NOMO-1 treated with DMSO at 0.1 percent for 48 hours (cell line): ENCODE data around the gene PAXX.

ENCODE experiments used
- DNase-seq: peaks from one replicate; lab custom pipeline; 2025; ENCODE audit not compliant: unreplicated experiment; lab: John Stamatoyannopoulos, UW

PAXX gene, protein sequence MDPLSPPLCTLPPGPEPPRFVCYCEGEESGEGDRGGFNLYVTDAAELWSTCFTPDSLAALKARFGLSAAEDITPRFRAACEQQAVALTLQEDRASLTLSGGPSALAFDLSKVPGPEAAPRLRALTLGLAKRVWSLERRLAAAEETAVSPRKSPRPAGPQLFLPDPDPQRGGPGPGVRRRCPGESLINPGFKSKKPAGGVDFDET

DNA sequence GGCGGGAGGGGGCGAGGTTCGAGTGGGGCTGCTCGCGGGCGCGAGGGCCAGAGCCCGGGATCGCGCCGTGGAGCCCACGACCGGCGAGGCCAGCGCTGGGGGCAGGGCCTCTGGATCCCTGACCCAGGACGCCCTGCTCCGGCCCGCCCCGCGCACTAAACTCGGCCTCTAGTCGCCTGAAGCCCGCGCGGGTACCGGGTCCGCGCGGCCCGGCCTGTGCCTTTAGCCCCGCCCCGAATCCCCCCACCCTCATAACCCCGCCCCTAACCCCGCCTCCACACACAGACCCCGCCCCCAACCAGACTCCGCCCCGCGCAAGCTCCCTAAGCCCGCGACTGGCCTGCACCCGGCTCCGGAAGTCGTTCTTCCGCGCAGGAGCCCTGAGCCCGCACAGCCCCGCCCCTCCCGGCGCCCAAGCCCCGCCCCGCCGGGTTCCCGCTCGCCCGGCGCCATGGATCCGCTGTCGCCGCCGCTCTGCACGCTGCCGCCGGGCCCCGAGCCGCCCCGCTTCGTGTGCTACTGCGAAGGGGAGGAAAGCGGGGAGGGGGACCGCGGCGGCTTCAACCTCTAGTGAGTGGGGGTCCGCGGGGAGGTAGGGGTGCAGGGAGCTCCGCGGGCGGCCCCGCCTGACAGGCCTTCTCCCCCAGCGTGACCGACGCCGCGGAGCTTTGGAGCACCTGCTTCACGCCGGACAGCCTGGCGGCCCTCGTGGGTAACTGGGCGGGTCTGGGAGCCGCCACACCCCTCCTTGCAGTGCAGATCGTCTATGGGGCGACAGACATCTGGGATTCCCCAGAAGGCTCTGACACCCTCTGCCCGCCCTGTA lies at the start of gene PAXX:
TSS of gene PAXX (plus strand) at position 430 of the 826 bp plus-strand sequence. CDS start at position 452, 22 bp downstream.
- peak; percentile 94 for DNase-seq

DNA sequence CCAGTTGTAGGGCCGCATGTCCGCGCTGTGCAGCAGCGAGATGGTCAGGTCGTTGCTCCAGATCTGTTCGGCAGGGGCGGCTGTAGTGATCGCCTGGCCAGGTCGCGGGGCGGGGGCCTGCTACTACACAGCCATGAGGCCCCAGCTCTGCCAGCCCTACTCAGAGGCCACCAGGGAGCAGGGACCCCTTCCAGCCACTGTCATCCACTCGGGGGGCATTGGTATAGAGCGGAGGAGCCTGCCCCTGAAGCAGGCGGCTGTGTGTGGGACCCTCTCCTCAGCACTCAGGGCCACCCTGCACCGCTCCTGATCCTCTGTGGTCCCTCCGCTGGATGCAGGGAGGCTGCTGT lies 49.4 kb upstream of the PAXX start:
- no peak for DNase-seq

DNA sequence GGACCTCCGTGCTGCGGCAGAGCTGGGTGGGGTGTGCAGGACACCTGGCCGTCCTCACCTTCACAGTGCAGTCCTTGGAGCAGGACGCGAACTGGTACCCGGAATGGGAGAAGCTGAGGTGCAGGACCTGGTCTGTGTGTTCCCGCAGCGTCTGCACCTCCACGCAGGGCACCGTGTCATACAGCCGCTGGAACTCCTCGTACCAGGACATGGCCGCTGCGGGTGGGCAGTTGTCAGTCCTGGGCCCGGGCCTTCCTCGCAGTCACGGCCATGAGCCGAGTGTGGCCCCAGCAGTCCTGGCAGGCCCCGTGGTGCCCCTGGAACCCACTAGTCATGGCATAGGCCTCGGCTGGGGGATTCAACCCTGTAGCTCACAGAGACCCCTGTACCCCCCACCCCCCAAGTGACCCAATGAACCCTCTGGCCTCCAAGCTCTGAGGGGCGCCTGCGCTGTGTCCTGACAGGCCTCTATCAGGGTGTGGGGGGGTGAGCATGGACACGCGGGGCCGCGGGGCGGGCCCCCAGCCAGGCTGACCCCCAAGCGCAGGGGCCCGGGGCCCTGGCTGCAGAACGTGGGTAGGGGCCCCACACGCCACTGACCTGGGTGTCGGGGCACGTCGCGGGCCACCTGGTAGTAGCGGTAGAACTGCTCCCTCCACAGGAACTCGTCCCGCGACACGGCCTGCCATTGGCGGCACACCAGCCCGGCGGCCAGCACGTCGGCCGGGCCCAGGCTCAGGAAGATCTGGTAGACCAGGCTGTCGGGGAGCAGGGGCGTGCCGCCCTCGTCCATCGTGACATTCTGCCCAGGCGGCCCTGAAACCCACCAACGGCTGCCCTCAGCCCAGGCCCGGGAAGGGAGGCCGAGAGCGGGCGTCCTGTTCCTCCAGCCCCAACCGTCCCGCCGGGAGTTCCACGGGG lies 48.7 kb upstream of the PAXX start:
- DNase-seq: no peak

DNA sequence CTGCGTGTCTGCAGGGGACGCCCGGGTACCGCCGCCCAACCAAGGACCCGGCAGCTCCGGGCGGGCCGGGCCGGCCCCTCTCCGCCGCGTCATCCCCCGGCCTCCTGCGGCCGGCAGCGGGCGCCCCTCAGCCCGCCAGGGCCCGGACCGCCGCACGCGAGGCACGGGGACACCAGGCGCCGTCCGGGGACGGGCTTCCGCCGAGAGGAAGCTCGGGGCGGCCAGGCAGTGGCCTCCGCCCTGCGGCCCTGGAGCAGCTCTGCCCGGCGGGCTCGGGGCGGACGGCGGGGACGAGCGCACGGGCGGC lies 48.1 kb upstream of the PAXX start:
- DNase-seq: peak; percentile 74

DNA sequence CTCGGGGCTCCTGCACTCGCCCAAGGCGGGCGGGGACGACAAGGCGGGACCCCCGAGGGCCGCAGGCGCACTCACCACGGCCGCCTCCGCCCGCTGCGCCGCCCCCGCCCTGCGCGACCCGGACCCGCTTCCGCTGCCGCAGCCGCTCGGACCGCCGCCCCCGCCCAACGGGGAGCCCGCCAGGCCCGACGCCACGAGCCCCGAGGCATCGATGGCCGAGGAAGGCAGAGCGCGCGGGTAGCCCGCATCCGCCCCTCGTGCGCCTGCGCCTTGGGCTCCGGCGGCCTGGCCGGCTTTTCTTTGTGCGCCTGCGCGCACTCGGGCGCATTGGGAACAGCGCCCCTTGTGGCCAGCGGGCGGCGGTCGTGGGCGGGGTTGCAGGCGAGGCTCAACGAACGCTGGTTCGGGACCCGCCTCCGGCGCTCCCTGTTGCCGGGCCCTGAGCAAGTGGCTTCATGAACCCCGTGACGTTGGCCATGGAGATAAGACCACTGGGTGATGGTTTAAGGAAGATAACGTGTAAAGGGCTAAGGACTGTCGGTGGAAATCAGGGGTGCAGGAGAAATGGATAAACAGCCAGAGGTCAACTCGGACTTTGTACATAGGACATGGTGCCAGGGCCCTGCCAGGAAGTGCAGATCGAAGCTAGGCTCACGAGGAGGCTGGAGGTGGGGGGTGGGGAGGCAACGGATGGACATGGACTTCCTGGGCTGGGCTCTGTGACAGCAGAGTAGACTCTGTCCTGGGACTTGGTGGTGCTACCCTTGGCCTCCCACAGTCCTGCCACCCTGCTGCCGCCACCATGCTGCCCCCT lies 47.5 kb upstream of the PAXX start, which contains the start of the genes C8G and FBXW5:
TSS of gene C8G (plus strand) at position 725 of the 814 bp plus-strand sequence. CDS start at position 803, 78 bp downstream.
TSS of gene FBXW5 (minus strand) at position 220 of the 814 bp plus-strand sequence. CDS start 655 bp downstream, outside the sequence.
- DNase-seq: peak; percentile 97

DNA sequence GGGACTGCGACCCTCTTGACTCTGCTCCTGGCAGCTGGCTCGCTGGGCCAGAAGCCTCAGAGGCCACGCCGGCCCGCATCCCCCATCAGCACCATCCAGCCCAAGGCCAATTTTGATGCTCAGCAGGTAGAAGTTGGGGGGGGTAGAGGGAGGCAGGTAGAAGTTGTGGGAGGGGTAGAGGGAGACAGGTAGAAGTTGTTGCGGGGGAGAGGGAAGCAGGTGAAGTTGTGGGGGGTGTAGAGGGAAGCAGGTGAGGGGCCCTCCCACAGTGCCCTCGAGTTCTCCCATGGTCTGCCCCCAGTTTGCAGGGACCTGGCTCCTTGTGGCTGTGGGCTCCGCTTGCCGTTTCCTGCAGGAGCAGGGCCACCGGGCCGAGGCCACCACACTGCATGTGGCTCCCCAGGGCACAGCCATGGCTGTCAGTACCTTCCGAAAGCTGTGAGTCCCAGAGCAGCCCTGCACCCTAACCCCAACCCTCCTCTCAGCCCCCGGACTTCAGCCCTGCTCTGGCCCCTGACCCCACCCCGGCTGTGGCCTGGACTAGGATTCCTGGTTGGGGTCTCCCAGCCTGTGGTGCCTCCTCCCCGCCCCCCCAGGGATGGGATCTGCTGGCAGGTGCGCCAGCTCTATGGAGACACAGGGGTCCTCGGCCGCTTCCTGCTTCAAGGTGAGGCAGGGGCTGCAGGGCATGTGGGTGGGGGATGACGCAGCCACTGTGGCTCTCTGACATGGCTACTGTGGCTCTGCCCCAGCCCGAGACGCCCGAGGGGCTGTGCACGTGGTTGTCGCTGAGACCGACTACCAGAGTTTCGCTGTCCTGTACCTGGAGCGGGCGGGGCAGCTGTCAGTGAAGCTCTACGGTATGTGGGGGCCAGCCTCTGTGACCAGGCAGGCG lies 46.6 kb upstream of the PAXX start:
- DNase-seq: no peak

DNA sequence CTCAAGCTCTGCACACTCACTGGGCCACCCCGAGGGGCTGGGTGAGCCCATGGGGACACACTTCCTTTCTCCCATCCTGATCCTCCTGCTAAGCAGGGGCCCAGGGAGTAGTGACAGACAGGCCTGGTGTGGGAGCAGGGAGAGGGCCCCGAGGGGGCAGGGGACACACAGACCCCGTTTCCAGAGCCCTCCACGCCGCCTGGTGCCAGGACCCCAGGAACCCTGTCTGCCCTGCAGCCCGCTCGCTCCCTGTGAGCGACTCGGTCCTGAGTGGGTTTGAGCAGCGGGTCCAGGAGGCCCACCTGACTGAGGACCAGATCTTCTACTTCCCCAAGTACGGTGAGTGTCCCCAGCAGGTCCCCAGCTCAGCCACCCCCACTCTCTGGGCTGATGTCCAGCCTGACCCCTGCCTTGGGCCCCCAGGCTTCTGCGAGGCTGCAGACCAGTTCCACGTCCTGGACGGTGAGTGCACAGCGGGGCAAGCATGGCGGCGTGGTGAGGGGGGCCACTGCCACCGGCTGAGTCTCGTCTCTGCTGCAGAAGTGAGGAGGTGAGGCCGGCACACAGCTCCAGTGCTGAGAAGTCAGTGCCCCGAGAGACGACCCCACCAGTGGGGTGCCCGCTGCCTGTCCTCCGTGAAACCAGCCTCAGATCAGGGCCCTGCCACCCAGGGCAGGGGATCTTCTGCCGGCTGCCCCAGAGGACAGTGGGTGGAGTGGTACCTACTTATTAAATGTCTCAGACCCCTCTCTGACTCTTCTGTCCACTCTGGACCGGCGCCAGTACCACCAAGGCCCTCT lies 45.8 kb upstream of the PAXX start:
- no peak for DNase-seq

DNA sequence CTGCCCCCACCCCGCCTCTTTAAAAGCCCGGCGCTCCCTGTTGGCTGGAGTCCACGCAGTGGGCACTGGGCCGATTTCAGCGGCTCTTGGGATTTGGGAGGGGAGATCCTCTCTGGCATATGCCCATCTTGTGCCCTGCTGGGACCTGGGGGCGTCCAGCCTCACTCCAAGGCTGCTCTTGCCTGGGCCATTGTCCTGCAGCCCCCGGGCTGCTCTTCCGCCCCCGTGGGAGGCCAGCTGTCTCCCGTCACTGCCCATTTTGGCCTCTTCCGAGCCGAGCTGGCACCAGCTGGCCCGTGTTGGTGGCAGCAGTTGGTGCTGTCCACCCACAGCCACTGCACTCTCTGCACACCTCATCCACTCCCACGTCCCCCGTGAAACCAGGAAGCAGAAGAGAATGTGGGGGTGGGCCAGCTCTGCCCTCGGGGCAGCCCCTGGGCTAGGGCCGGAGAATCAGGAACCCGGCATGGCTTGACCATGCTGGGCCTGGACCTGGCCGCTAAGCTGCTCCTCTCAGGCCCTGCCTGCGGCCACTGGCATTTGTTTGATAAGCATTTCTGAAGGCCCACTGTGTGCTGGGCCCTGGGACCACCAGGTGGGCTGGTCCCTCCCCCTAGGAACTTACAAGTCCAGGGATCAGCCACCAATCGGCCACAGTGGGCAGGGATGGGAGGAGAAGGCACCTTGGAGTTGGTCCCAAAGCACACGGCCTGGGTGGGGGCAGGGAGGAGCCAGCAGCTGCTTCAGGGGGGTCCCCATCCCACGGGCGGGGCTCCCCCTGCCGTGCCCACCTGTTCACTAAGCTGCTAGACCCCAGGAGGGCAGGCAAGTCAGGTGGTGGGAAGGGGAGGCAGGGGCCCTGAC lies 45.0 kb upstream of the PAXX start:
- DNase-seq: no peak

DNA sequence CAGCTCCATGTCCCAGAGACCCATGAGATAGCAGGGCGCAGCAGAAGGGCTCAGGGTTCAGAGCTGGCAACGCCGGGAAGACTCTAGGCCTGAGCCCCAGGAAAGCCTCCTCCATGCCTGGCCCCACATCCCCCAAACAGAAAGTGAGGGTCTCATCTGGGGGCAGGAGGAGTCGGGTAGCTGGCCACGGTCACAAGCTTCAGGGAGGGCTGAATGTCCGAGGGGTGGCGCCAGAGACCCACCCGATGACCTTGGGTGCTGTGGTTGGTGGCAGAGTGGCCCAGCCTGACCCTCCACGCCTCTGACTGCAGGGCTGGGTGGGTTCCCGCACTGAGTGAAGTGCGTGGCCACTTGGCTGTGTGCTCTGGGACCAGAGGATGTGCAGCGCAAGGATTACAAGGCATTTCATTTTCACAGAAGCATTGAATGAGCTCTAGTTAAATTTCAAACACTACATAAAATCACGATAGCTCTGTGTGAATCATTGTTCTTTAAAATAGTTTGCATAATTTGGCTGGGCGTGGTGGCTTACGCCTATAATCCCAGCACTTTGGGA lies 44.2 kb upstream of the PAXX start:
- peak; percentile 43 for DNase-seq

DNA sequence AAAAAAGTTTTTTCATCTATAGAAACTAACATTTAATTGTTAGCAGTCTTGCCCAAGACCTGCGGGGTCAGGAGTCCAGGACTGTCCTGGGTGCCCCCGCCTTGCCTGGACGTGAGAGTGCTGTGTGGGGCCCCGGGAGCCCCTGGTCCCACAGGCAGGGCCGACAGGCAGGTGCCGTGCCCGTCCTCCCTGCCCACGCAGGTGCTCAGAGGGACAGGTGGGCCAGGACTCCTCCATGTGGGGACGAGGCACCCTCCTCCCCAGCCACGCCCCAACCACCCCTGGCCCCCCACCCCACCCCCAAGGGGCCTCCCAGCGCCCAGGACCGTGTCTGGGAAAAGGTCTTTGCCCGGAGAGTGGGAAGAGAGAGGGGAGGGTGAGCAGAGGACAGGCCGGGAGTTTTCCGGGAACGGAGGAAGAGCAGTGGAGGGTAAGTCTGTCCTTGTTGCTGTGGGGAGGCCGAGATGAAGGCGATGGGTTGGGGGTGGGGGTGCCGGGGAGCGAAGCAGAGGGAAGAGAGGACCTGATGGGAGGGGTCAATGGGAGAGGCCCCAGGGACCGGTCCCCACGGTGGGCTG lies 42.9 kb upstream of the PAXX start:
- no peak for DNase-seq

DNA sequence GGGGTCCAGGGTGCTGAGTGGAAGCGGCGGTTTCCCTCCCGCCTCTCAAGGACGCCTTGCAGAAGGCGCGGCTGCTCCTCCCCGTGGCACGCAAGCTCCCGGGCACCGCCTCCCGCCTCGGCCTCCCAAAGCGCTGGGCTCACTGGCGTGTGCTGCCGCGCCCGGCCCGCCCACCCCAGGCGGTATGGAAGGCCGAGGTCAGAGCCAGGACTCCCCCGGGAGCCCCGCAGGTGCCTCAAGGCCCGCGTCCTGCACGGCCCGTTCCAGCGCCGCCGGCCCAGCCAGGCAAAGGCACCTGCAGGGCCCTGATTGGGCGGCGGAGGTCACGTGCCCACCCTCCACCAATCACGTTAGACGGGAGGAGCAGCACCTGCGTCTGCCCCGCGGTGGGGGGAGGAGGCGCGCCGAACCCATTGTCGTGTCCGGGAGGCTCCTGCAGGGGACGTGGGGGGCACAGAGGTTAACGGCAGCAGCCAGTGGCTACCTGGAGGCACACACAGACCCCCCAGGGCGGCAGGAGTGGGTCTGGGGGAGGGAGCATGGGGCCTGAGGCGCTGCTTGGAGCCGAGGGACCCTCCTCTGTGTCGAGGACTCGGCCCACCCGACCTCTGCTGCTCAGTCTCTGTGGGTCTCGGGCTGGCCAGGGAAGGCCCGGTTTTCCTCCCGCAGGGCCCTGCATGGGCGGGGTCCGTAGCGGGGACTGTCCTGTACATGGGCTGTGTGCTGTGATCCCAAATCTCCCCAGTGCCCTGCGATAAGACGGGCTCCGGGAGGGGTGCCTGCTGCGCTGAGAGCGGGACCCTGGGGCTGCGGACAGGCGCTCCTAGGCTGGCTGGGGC lies 42.2 kb upstream of the PAXX start:
- DNase-seq: peak; percentile 94

DNA sequence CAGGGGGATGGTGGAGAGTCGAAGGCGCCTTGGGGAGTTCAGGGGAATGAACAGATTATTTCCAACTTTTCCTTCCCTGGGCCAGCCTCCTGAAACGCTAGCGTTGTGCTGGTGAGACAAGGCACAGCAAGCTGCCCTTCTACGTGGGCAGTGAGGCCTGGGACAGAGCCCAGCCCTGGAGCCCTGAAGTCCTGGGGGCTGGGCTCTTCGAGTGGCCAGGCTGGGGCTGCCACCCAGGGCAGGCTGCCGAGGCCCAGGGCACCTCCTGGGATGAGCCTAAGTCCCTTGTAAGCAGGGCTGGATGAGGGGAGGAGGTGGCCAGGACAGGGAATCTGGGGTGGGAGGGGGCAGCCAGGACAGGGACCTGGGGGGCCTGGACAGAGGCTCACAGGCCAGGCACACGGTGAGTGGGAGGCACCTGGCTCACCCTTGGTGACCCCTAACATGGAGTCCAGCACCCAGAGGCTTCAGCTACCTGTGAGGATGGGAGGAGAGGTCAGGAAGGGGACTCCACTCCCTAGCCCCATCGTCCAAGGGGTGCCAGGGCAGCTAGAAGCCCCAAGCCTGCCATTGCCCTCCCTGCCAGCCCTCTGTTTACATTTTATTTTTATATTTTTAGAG lies 41.5 kb upstream of the PAXX start:
- DNase-seq: no peak

DNA sequence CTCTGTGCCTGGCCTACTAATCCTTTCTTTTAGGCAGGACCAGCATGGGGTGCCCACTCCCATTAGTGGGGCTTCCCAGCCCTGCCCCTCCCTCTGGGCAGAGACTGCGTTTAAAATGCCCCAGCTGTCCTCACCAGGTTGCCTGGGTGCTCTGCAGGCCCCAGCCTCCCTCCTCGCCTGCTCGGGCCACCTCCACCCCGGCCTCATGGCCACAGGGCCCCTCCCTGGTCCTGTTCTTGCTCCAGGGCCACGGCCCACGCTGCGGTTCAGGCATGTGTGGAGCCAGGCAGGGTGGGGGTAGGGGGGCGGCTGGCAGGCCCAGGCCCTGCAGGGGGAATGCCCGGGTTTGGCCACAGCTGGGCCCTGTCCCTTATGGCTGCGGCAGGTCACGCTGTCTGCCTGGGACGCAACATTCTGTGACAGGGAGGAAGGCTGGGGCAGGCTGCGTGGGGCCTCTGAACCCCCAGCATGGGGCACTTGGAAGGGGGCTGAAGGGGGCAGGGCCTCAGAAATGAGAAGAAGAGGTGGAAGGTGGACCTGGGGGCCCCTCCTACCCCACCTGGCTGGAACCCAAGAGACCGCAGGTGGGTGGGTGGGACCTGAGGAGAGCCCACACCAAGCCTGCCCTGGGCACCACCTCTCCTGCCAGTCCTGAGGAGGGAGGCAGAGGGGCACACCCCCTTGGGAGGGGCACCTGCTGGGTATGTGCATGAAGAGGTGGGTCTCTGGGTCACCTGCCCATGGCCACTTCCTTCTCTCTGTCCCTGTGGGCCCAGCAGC lies 40.5 kb upstream of the PAXX start, which contains the start of gene LCN12:
TSS of gene LCN12 (plus strand) at position 733 of the 780 bp plus-strand sequence. CDS start 55 bp downstream, outside the sequence.
- no peak for DNase-seq

DNA sequence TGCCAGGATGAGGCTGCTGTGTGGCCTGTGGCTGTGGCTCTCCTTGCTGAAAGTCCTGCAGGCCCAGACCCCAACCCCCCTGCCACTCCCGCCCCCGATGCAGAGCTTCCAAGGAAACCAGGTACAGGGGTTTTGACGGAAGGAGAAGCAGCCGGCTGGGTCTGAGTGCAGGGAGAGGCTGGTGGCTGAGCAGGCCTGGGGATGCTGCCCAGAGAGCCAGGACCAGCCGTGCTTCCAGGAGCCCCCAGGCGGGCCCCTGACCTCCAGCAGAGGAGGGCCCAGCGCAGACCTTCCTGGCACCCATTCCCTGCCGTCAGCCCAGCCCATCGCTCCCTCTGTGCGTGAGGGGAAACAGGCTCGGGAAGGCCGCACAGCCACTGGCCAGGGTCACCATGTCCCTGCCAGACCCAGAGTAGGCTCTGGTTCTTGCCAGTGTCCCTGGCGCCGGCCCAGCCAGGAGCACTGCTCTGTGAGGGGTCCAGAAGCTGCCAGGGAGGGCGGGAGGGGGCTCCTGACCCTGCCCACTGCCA lies 39.8 kb upstream of the PAXX start:
- no peak for DNase-seq
